H9 (cell line): ENCODE results near the gene ELOA. TPM values are rescaled to one million over a fixed set of nuclear protein-coding genes. Genes with fewer than 3 reads are reported as not detected.

Experiments
- DNase-seq: peaks from one replicate; pipeline ENCODE4 v3.0.0-alpha.2; 2017
- H2AFZ ChIP-seq: one replicate; pipeline ENCODE4 v1.6.1; 2013; ENCODE audit warnings: mild to moderate bottlenecking, low read length, control low read depth, moderate library complexity
- H2AK5ac ChIP-seq: 2 replicates; pipeline ENCODE4 v1.6.1; 2013; ENCODE audit warnings: low read length, control low read depth, mixed read lengths; ENCODE audit not compliant: insufficient read length
- H2BK120ac ChIP-seq: one replicate; pipeline ENCODE4 v1.6.1; 2013; ENCODE audit warnings: low read depth, mild to moderate bottlenecking, low read length, control low read depth, inconsistent platforms; ENCODE audit not compliant: poor library complexity, severe bottlenecking
- H2BK12ac ChIP-seq: 2 replicates; pipeline ENCODE4 v1.6.1; 2013; ENCODE audit warnings: low read length, control low read depth, mixed read lengths, low read depth; ENCODE audit not compliant: insufficient read length
- H2BK15ac ChIP-seq: 2 replicates; pipeline ENCODE4 v1.6.1; 2013; ENCODE audit warnings: low read depth, low read length, control low read depth
- H2BK20ac ChIP-seq: one replicate; pipeline ENCODE4 v1.6.1; 2013; ENCODE audit warnings: low read depth, mild to moderate bottlenecking, low read length, control low read depth, inconsistent platforms; ENCODE audit not compliant: poor library complexity, severe bottlenecking
- H2BK5ac ChIP-seq: 2 replicates; pipeline ENCODE4 v1.6.1; 2013; ENCODE audit warnings: low read length, control low read depth, mixed read lengths; ENCODE audit not compliant: insufficient read length
- H3K14ac ChIP-seq: 2 replicates; pipeline ENCODE4 v1.6.1; 2013; ENCODE audit warnings: low read length, control low read depth; ENCODE audit not compliant: insufficient read depth
- H3K18ac ChIP-seq: 2 replicates; pipeline ENCODE4 v1.6.1; 2013; ENCODE audit warnings: low read depth, mild to moderate bottlenecking, mixed read lengths, low read length, control low read depth; ENCODE audit not compliant: insufficient read length
- H3K23ac ChIP-seq: 2 replicates; pipeline ENCODE4 v1.6.1; 2013; ENCODE audit warnings: low read length, control low read depth, mixed read lengths, low read depth; ENCODE audit not compliant: insufficient read length
- H3K23me2 ChIP-seq: 2 replicates; pipeline ENCODE4 v1.6.1; 2013; ENCODE audit warnings: low read depth, mild to moderate bottlenecking, mixed read lengths, low read length, control low read depth; ENCODE audit not compliant: insufficient read length, poor library complexity, severe bottlenecking
- H3K27ac ChIP-seq: 2 replicates; pipeline ENCODE4 v1.5.1; 2013; ENCODE audit warnings: low read length, control low read depth, mixed read lengths, low read depth; ENCODE audit not compliant: insufficient read length
- H3K27me3 ChIP-seq: 2 replicates; pipeline ENCODE4 v1.6.1; 2013; ENCODE audit warnings: low read length, control low read depth, inconsistent platforms; ENCODE audit not compliant: insufficient read depth
- H3K4ac ChIP-seq: 2 replicates; pipeline ENCODE4 v1.6.1; 2013; ENCODE audit warnings: low read depth, mild to moderate bottlenecking, control low read depth, inconsistent platforms, low read length, moderate library complexity
- H3K4me1 ChIP-seq: 2 replicates; pipeline ENCODE4 v1.6.1; 2013; ENCODE audit warnings: low read length, control low read depth, inconsistent platforms; ENCODE audit not compliant: insufficient read depth
- H3K4me2 ChIP-seq: 2 replicates; pipeline ENCODE4 v1.6.1; 2013; ENCODE audit warnings: low read length, control low read depth, mixed read lengths; ENCODE audit not compliant: insufficient read length, insufficient read depth
- H3K56ac ChIP-seq: 2 replicates; pipeline ENCODE4 v1.6.1; 2013; ENCODE audit warnings: low read depth, mild to moderate bottlenecking, mixed read lengths, low read length, control low read depth; ENCODE audit not compliant: insufficient read length
- H3K79me1 ChIP-seq: 2 replicates; pipeline ENCODE4 v1.6.1; 2013; ENCODE audit warnings: low read depth, mild to moderate bottlenecking, moderate library complexity, low read length, control low read depth, inconsistent platforms; ENCODE audit not compliant: insufficient read depth, poor library complexity, severe bottlenecking
- H3K79me2 ChIP-seq: 2 replicates; pipeline ENCODE4 v1.6.1; 2013; ENCODE audit warnings: low read length, control low read depth, inconsistent platforms; ENCODE audit not compliant: insufficient read depth
- H3K9ac ChIP-seq: 2 replicates; pipeline ENCODE4 v1.6.1; 2013; ENCODE audit warnings: low read length, control low read depth, mixed read lengths; ENCODE audit not compliant: insufficient read length; ENCODE audit errors: extremely low read depth
- H3K9me3 ChIP-seq: one replicate; pipeline ENCODE4 v1.6.1; 2013; ENCODE audit warnings: low read depth, low read length, inconsistent platforms; ENCODE audit not compliant: control insufficient read depth
- H3T11ph ChIP-seq: one replicate; pipeline ENCODE4 v1.6.1; 2013; ENCODE audit warnings: mild to moderate bottlenecking, low read length, control low read depth, inconsistent platforms
- H4K20me1 ChIP-seq: one replicate; pipeline ENCODE4 v1.6.1; 2013; ENCODE audit not compliant: control insufficient read depth, insufficient read length, insufficient read depth
- H4K5ac ChIP-seq: 2 replicates; pipeline ENCODE4 v1.6.1; 2013; ENCODE audit warnings: low read depth, mild to moderate bottlenecking, mixed read lengths, low read length, control low read depth; ENCODE audit not compliant: insufficient read length
- H4K8ac ChIP-seq: replicated peaks from 2 replicates; pipeline ENCODE4 v1.6.1; 2013; ENCODE audit warnings: low read length, control low read depth, mixed read lengths, low read depth; ENCODE audit not compliant: insufficient read length
- H4K91ac ChIP-seq: 2 replicates; pipeline ENCODE4 v1.6.1; 2013; ENCODE audit warnings: low read depth, mild to moderate bottlenecking, moderate library complexity, mixed read lengths, low read length, control low read depth; ENCODE audit not compliant: insufficient read length
- H3K27ac Mint-ChIP-seq, 3 experiments: 2 replicates in 2 of 3; 3 replicates in 1 of 3; pipeline ENCODE4 v1.8.0; 2020 to 2021; ENCODE audit warnings: mixed read lengths in 3 of 3, mild to moderate bottlenecking in 1 of 3, moderate library complexity in 1 of 3
- H3K27me3 Mint-ChIP-seq: 2 replicates; pipeline ENCODE4 v1.8.0; 2021; ENCODE audit warnings: low read depth, mild to moderate bottlenecking, moderate library complexity, mixed read lengths
- H3K36me3 Mint-ChIP-seq, 3 experiments: 2 replicates in 2 of 3; 3 replicates in 1 of 3; pipeline ENCODE4 v1.8.0; 2020 to 2021; ENCODE audit warnings: low read depth in 3 of 3, mixed read lengths in 3 of 3; ENCODE audit not compliant: insufficient read depth in 1 of 3
- H3K4me1 Mint-ChIP-seq, 2 experiments: 2 replicates each; pipeline ENCODE4 v1.8.0; 2020; ENCODE audit warnings: mixed read lengths in 2 of 2
- H3K4me3 Mint-ChIP-seq, 2 experiments: 2 replicates in 1 of 2; 3 replicates in 1 of 2; pipeline ENCODE4 v1.8.0; 2020 to 2021; ENCODE audit warnings: mild to moderate bottlenecking in 2 of 2, mixed read lengths in 2 of 2, moderate library complexity in 1 of 2
- H3K9me3 Mint-ChIP-seq, 2 experiments: 2 replicates in 1 of 2; 3 replicates in 1 of 2; pipeline ENCODE4 v1.8.0; 2020; ENCODE audit warnings: mild to moderate bottlenecking in 2 of 2, mixed read lengths in 2 of 2, moderate library complexity in 1 of 2
- WGBS: extraction: QIAGEN DNeasy Blood & Tissue Kit; methylation state at CpG from one replicate; pipeline ENCODE4 v1.1.7; 2013; ENCODE audit warnings: missing lambda C conversion rate, low lambda C conversion rate, mixed read lengths; ENCODE audit not compliant: insufficient read length; ENCODE audit errors: extremely low coverage; 5-methylcytosine and 5-hydroxymethylcytosine counted together
- total RNA-seq: library from RNA; stranded (reverse); gene quantifications from 2 replicates; pipeline ENCODE4 v1.2.1, GENCODE V29; 2021
- TF ChIP-seq, protein P1 (sequence below): fragments of 200-600 bp; sonication (generic); conservative IDR thresholded peaks from 3 replicates; pipeline ENCODE4 v1.8.0; 2021; ENCODE audit warnings: antibody characterized with exemption, mild to moderate bottlenecking

ELOA gene
- total RNA-seq, 1 experiment from 2014 or later: 66.2 TPM

DNA sequence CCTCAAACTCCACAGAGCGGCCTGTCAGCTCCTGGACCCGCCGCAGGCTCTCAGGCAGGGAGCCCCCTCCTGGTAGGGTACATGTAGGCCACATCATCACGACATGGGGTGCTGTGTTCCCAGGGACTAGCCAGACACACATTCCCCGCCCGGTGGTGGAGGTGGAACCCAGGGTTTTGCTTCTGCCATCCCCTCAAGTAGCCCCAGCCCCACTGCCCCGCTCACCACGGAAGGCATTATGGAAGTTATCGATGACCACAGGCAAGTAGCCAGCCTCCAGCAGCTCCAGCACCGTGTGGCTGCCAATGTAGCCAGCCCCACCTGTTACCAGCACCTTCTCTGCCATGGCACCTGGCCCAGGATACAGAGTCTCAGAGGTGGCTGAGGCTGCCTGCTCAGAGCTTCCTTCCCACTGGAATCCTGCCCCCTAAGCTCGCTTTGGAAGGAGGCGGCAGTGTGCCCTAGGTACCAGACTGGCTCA is 55.4 kb downstream of the ELOA start:
- Histone ChIP-seq H3K27me3 (no peaks in the 10 kb centered on the region), H3K23me2 (peaks cover 11% of the 10 kb centered on the region), H2BK12ac (no peak overlapping the region), H4K91ac (no peak overlapping the region), H3K79me1 (no peaks in the 10 kb centered on the region), H3K56ac (no peak overlapping the region), H4K20me1 (no peaks in the 10 kb centered on the region), H2BK120ac (no peak overlapping the region), H3K4me2 (no peak overlapping the region), H3K27ac (no peak overlapping the region), H3K79me2 (no peaks in the 10 kb centered on the region), H3K4ac (no peak overlapping the region), H3K14ac (no peak overlapping the region), H3K18ac (no peak overlapping the region), H3K9ac (no peak overlapping the region), H3K4me1 (no peaks in the 10 kb centered on the region; the same call in 1 of the 2 replicates), H2BK15ac (no peak overlapping the region), H3K23ac (no peak overlapping the region), H2AFZ (no peak overlapping the region), H3T11ph (no peak overlapping the region), H3K9me3 (no peaks in the 10 kb centered on the region), H4K8ac (no peak overlapping the region), H4K5ac (no peak overlapping the region), H2BK5ac (no peak overlapping the region), H2BK20ac (no peak overlapping the region), H2AK5ac (no peak overlapping the region)
- DNase-seq: no peak
- H3K9me3 Mint-ChIP-seq: no peaks in the 10 kb centered on the region
- H3K4me1 Mint-ChIP-seq: peaks cover 9 to 11% of the 10 kb centered on the region in 2 experiments
- TF ChIP-seq, protein P1, sequence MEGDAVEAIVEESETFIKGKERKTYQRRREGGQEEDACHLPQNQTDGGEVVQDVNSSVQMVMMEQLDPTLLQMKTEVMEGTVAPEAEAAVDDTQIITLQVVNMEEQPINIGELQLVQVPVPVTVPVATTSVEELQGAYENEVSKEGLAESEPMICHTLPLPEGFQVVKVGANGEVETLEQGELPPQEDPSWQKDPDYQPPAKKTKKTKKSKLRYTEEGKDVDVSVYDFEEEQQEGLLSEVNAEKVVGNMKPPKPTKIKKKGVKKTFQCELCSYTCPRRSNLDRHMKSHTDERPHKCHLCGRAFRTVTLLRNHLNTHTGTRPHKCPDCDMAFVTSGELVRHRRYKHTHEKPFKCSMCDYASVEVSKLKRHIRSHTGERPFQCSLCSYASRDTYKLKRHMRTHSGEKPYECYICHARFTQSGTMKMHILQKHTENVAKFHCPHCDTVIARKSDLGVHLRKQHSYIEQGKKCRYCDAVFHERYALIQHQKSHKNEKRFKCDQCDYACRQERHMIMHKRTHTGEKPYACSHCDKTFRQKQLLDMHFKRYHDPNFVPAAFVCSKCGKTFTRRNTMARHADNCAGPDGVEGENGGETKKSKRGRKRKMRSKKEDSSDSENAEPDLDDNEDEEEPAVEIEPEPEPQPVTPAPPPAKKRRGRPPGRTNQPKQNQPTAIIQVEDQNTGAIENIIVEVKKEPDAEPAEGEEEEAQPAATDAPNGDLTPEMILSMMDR: peak; percentile 49
- H3K27me3 Mint-ChIP-seq: peaks cover 8% of the 10 kb centered on the region
- peaks cover 4 to 37% (median 25%) of the 10 kb centered on the region in 3 experiments; a peak in 5 of 7 replicates for H3K36me3 Mint-ChIP-seq
- peak overlapping the region; percentile 90 to 91; a peak in 4 of 5 replicates for H3K4me3 Mint-ChIP-seq
- no CpG with 5 or more reads among the region's 12 CpGs for WGBS
- H3K27ac Mint-ChIP-seq: peak overlapping the region in 1 of 3 experiments; percentile 68; a peak in 1 of 7 replicates
